GM21515 (cell line): ENCODE data around the gene C4B.
"Not testable (repeated sequence)": the region's sequence is repeated elsewhere in the genome, so short reads cannot be mapped to it uniquely, and the experiment has no call there.

Experiments used
- ATAC-seq: cut with Tn5 transposase; IDR thresholded peaks from one replicate; pipeline ENCODE4 v1.9.1; 2021; ENCODE audit not compliant: unreplicated experiment

Gene C4B

GRCh38 chr6:32014547-32014946 is at the start of gene C4B:
Gene C4B (plus strand): TSS chr6:32014795. CDS start chr6:32014846, 51 bp downstream.
- not testable (repeated sequence) for ATAC-seq

- ATAC-seq: no peak
These were observed 48.9 kb upstream of the C4B start for GRCh38 chr6:31965700-31966099.

- ATAC-seq: no peak
These were observed 48.1 kb upstream of the C4B start for GRCh38 chr6:31966506-31966905.

- no peak for ATAC-seq
These were observed 47.3 kb upstream of the C4B start for GRCh38 chr6:31966997-31967925.

- ATAC-seq: no peak
These were observed 46.7 kb upstream of the C4B start for GRCh38 chr6:31967926-31968320.

GRCh38 chr6:31968326-31968725 is 46.3 kb upstream of the C4B start:
- ATAC-seq: no peak

GRCh38 chr6:31968791-31969711 is 45.5 kb upstream of the C4B start:
- no peak for ATAC-seq

GRCh38 chr6:31969712-31970603 is 44.6 kb upstream of the C4B start:
- no peak for ATAC-seq

GRCh38 chr6:31970604-31971271 is 43.9 kb upstream of the C4B start:
- ATAC-seq: no peak

GRCh38 chr6:31971279-31971992 is 43.2 kb upstream of the C4B start:
- ATAC-seq: no peak

- ATAC-seq: peak; percentile 79
These were observed 42.4 kb upstream of the C4B start, which contains the start of gene DXO for GRCh38 chr6:31971993-31972708. Gene DXO (minus strand): TSS chr6:31972138. CDS start chr6:31971675, 463 bp downstream.

- no peak for ATAC-seq
These were observed 41.8 kb upstream of the C4B start for GRCh38 chr6:31972709-31973350.

GRCh38 chr6:31976065-31976464 is 38.5 kb upstream of the C4B start:
- ATAC-seq: not testable (repeated sequence)

- no peak for ATAC-seq
These were observed 36.7 kb upstream of the C4B start for GRCh38 chr6:31977816-31978431.

- ATAC-seq: no peak
These were observed 35.8 kb upstream of the C4B start for GRCh38 chr6:31978831-31979230.

- ATAC-seq: no peak
These were observed 35.2 kb upstream of the C4B start for GRCh38 chr6:31979238-31979898.

GRCh38 chr6:31980195-31980876 is 34.3 kb upstream of the C4B start:
- ATAC-seq: not testable (repeated sequence)
